A549 (cell line): Measurements from ENCODE around the gene BCAS1.

Experiments
- CEBPB ChIP-seq, 2 experiments: fragments of >200 bp in 1 of 2; sonication (Bioruptor Twin) in 1 of 2; formaldehyde crosslinking in 1 of 2; IDR thresholded peaks; 2 replicates each; pipeline ENCODE4 v1.6.1; 2012 to 2016
- EP300 ChIP-seq, 2 experiments: fragments of >200 bp; sonication (Bioruptor Twin); formaldehyde crosslinking; IDR thresholded peaks; 2 replicates in 1 of 2; 3 replicates in 1 of 2; pipeline ENCODE4 v1.6.1; 2016 to 2017
- KDM1A ChIP-seq: fragments of 200-600 bp; sonication (generic); IDR thresholded peaks from 2 replicates; pipeline ENCODE4 v1.6.1; 2016; ENCODE audit warnings: low read depth, mild to moderate bottlenecking
- MAX ChIP-seq: IDR thresholded peaks from 2 replicates; pipeline ENCODE4 v1.6.1; 2012
- PHF8 ChIP-seq: fragments of 200-600 bp; sonication (generic); IDR thresholded peaks from 2 replicates; pipeline ENCODE4 v1.6.1; 2016; ENCODE audit warnings: low read depth, mild to moderate bottlenecking, antibody characterized with exemption, moderate library complexity, borderline replicate concordance
- POLR2A ChIP-seq: IDR thresholded peaks from 2 replicates; pipeline ENCODE4 v1.6.1; 2012; ENCODE audit warnings: mild to moderate bottlenecking, low read length
- RFX5 ChIP-seq: fragments of 450-650 bp; IDR thresholded peaks from 2 replicates; pipeline ENCODE4 v1.7.1; 2014; ENCODE audit warnings: antibody characterized with exemption, mild to moderate bottlenecking, moderate library complexity
- TP53 ChIP-seq: fragments of 250-450 bp; sonication (Bioruptor Pico); IDR thresholded peaks from 2 replicates; pipeline ENCODE4 v1.5.0; 2021; ENCODE audit warnings: mild to moderate bottlenecking, moderate library complexity
- TF ChIP-seq, protein P1 (sequence below): fragments of >200 bp; sonication (Bioruptor Twin); formaldehyde crosslinking; IDR thresholded peaks from 3 replicates; pipeline ENCODE4 v1.5.1; 2016
- TF ChIP-seq, protein P2 (sequence below): fragments of 200-600 bp; sonication (generic); IDR thresholded peaks from 2 replicates; pipeline ENCODE4 v1.6.1; 2016; ENCODE audit warnings: antibody characterized with exemption, mild to moderate bottlenecking, moderate library complexity

- TF ChIP-seq CEBPB (IDR thresholded peaks at IDR 0.05) (no peak), RFX5 (no peak), EP300 (IDR thresholded peaks at IDR 0.05) (no peak), TP53 (no peak), MAX (no peak), PHF8 (no peak), POLR2A (no peak), KDM1A (no peak)
- TF ChIP-seq, protein P1, sequence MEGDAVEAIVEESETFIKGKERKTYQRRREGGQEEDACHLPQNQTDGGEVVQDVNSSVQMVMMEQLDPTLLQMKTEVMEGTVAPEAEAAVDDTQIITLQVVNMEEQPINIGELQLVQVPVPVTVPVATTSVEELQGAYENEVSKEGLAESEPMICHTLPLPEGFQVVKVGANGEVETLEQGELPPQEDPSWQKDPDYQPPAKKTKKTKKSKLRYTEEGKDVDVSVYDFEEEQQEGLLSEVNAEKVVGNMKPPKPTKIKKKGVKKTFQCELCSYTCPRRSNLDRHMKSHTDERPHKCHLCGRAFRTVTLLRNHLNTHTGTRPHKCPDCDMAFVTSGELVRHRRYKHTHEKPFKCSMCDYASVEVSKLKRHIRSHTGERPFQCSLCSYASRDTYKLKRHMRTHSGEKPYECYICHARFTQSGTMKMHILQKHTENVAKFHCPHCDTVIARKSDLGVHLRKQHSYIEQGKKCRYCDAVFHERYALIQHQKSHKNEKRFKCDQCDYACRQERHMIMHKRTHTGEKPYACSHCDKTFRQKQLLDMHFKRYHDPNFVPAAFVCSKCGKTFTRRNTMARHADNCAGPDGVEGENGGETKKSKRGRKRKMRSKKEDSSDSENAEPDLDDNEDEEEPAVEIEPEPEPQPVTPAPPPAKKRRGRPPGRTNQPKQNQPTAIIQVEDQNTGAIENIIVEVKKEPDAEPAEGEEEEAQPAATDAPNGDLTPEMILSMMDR, result no peak
- TF ChIP-seq, protein P2, sequence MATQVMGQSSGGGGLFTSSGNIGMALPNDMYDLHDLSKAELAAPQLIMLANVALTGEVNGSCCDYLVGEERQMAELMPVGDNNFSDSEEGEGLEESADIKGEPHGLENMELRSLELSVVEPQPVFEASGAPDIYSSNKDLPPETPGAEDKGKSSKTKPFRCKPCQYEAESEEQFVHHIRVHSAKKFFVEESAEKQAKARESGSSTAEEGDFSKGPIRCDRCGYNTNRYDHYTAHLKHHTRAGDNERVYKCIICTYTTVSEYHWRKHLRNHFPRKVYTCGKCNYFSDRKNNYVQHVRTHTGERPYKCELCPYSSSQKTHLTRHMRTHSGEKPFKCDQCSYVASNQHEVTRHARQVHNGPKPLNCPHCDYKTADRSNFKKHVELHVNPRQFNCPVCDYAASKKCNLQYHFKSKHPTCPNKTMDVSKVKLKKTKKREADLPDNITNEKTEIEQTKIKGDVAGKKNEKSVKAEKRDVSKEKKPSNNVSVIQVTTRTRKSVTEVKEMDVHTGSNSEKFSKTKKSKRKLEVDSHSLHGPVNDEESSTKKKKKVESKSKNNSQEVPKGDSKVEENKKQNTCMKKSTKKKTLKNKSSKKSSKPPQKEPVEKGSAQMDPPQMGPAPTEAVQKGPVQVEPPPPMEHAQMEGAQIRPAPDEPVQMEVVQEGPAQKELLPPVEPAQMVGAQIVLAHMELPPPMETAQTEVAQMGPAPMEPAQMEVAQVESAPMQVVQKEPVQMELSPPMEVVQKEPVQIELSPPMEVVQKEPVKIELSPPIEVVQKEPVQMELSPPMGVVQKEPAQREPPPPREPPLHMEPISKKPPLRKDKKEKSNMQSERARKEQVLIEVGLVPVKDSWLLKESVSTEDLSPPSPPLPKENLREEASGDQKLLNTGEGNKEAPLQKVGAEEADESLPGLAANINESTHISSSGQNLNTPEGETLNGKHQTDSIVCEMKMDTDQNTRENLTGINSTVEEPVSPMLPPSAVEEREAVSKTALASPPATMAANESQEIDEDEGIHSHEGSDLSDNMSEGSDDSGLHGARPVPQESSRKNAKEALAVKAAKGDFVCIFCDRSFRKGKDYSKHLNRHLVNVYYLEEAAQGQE, result no peak
These were observed 79.5 kb downstream of the BCAS1 start for GRCh38 chr20:53990768-53991450.
